H1 (cell line): ENCODE results near the gene KLC4. TPM values are rescaled to one million over a fixed set of nuclear protein-coding genes. Genes with fewer than 3 reads are reported as not detected.

Source experiments
- CTCF ChIA-PET: fragments of 300-600 bp; sonication (Branson Sonifier 250); formaldehyde crosslinking; loops from one replicate; lab custom pipeline; 2021; ENCODE audit not compliant: partially characterized antibody; lab: Charles Lee
- POLR2A ChIA-PET: fragments of 300-600 bp; sonication (Branson Sonifier 250); formaldehyde crosslinking; loops from one replicate; lab custom pipeline; 2021; ENCODE audit warnings: inconsistent platforms; ENCODE audit not compliant: partially characterized antibody; lab: Charles Lee
- DNase-seq, 2 experiments: peaks; one replicate each; pipeline versions ENCODE4 v3.0.0 to v3.0.0-alpha.2; 2010 to 2022; ENCODE audit warnings: low spot score in 2 of 2, low read depth in 1 of 2, mixed read lengths in 1 of 2
- FAIRE-seq: peaks from 2 replicates; lab custom pipeline; 2011; peaks lifted over from hg19 to GRCh38; lab: Jason Lieb, UNC
- H2AFZ ChIP-seq: 2 replicates; pipeline ENCODE4 v1.8.1; 2012; ENCODE audit warnings: low read length, inconsistent platforms
- H2AK5ac ChIP-seq: 2 replicates; pipeline ENCODE4 v1.6.1; 2013; ENCODE audit warnings: low read depth, low read length
- H2BK120ac ChIP-seq: replicated peaks from 2 replicates; pipeline ENCODE3; 2013; ENCODE audit warnings: low read depth, low read length, inconsistent platforms
- H2BK12ac ChIP-seq: 2 replicates; pipeline ENCODE4 v1.6.1; 2013; ENCODE audit warnings: low read depth, low read length
- H2BK15ac ChIP-seq: 2 replicates; pipeline ENCODE4 v1.6.1; 2013; ENCODE audit warnings: low read length
- H2BK20ac ChIP-seq: 2 replicates; pipeline ENCODE4 v1.6.1; 2013; ENCODE audit warnings: low read length
- H2BK5ac ChIP-seq: 2 replicates; pipeline ENCODE4 v1.6.1; 2013; ENCODE audit warnings: low read depth, low read length
- H3K14ac ChIP-seq: 2 replicates; pipeline ENCODE4 v1.6.1; 2013; ENCODE audit warnings: inconsistent platforms; ENCODE audit not compliant: insufficient read length
- H3K18ac ChIP-seq: 2 replicates; pipeline ENCODE4 v1.6.1; 2013; ENCODE audit warnings: low read length; ENCODE audit errors: extremely low read depth
- H3K23ac ChIP-seq: 2 replicates; pipeline ENCODE4 v1.6.1; 2013; ENCODE audit warnings: inconsistent platforms; ENCODE audit not compliant: insufficient read length
- H3K23me2 ChIP-seq: 2 replicates; pipeline ENCODE4 v1.6.1; 2013; ENCODE audit warnings: low read depth, low read length
- H3K27ac ChIP-seq: 2 replicates; pipeline ENCODE4 v1.6.1; 2011; ENCODE audit warnings: low read depth, low read length, inconsistent platforms
- H3K27me3 ChIP-seq, 4 experiments: replicated peaks in 1 of 4; 1 replicate in 1 of 4; 2 replicates in 3 of 4; pipeline versions ENCODE4 v1.6.1 to v1.8.1; 2011 to 2013; ENCODE audit warnings: low read length in 3 of 4, mild to moderate bottlenecking in 3 of 4, inconsistent platforms in 2 of 4, mixed read lengths in 2 of 4, moderate library complexity in 1 of 4; ENCODE audit not compliant: control insufficient read depth in 3 of 4, insufficient read depth in 3 of 4; ENCODE audit errors: extremely low read depth in 1 of 4
- H3K36me3 ChIP-seq, 4 experiments: 2 replicates each; pipeline versions ENCODE4 v1.6.1 to v1.8.1; 2011 to 2013; ENCODE audit warnings: mild to moderate bottlenecking in 4 of 4, low read length in 3 of 4, moderate library complexity in 2 of 4, control low read depth in 1 of 4, inconsistent platforms in 1 of 4; ENCODE audit not compliant: insufficient read depth in 4 of 4, control insufficient read depth in 2 of 4
- H3K4ac ChIP-seq: replicated peaks from 2 replicates; pipeline ENCODE3; 2013; ENCODE audit warnings: low read length, low read depth, mixed read lengths, inconsistent platforms; ENCODE audit not compliant: insufficient read length
- H3K4me1 ChIP-seq, 4 experiments: replicated peaks in 1 of 4; 1 replicate in 1 of 4; 2 replicates in 3 of 4; pipeline versions ENCODE4 v1.6.1 to v1.8.1; 2011 to 2013; ENCODE audit warnings: low read length in 3 of 4, inconsistent platforms in 2 of 4, mixed read lengths in 1 of 4; ENCODE audit not compliant: insufficient read depth in 4 of 4, control insufficient read depth in 3 of 4
- H3K4me2 ChIP-seq, 2 experiments: 2 replicates each; pipeline versions ENCODE4 v1.6.1 to v1.8.1; 2011 to 2013; ENCODE audit warnings: low read depth in 2 of 2, low read length in 2 of 2, control low read depth in 1 of 2, inconsistent platforms in 1 of 2, mild to moderate bottlenecking in 1 of 2; ENCODE audit not compliant: insufficient read depth in 1 of 2
- H3K4me3 ChIP-seq, 4 experiments: fragments of 200-600, 300-600 bp in 1 of 4; sonication (generic), shearing (Covaris generic), sonication (Bioruptor Twin) in 1 of 4; 2 replicates each; pipeline versions ENCODE4 v1.5.1 to v1.8.1; 2011 to 2016; ENCODE audit warnings: low read length in 4 of 4, low read depth in 3 of 4, control low read depth in 2 of 4, inconsistent platforms in 2 of 4, mild to moderate bottlenecking in 2 of 4, mixed read lengths in 1 of 4, moderate library complexity in 1 of 4; ENCODE audit not compliant: insufficient read depth in 2 of 4; ENCODE audit errors: extremely low read depth in 1 of 4
- H3K56ac ChIP-seq: replicated peaks from 2 replicates; pipeline ENCODE3; 2013; ENCODE audit warnings: low read depth, mild to moderate bottlenecking, mixed read lengths, low read length, inconsistent platforms; ENCODE audit not compliant: insufficient read length
- H3K79me1 ChIP-seq: 2 replicates; pipeline ENCODE4 v1.6.1; 2013; ENCODE audit warnings: low read depth, low read length, control low read depth
- H3K79me2 ChIP-seq, 2 experiments: 2 replicates each; pipeline versions ENCODE4 v1.6.1 to v1.8.1; 2012 to 2013; ENCODE audit warnings: low read length in 2 of 2, mild to moderate bottlenecking in 2 of 2, inconsistent platforms in 1 of 2; ENCODE audit not compliant: insufficient read depth in 2 of 2, control insufficient read depth in 1 of 2
- H3K9ac ChIP-seq, 4 experiments: replicated peaks in 1 of 4; 1 replicate in 1 of 4; 2 replicates in 3 of 4; pipeline versions ENCODE4 v1.6.1 to v1.8.1; 2011 to 2013; ENCODE audit warnings: low read depth in 3 of 4, low read length in 3 of 4, control low read depth in 2 of 4, mild to moderate bottlenecking in 2 of 4, moderate library complexity in 2 of 4, inconsistent platforms in 1 of 4; ENCODE audit errors: extremely low read depth in 1 of 4
- H3K9me3 ChIP-seq, 2 experiments: 2 replicates each; pipeline versions ENCODE4 v1.6.1 to v1.8.1; 2012 to 2013; ENCODE audit warnings: mild to moderate bottlenecking in 2 of 2, moderate library complexity in 2 of 2, control low read depth in 1 of 2, inconsistent platforms in 1 of 2, low read depth in 1 of 2, low read length in 1 of 2, mixed read lengths in 1 of 2; ENCODE audit not compliant: insufficient read depth in 2 of 2
- H4K20me1 ChIP-seq, 2 experiments: replicated peaks in 1 of 2; 2 replicates each; pipeline versions ENCODE3 to v1.8.1; 2011 to 2013; ENCODE audit warnings: inconsistent platforms in 2 of 2, low read length in 2 of 2, mild to moderate bottlenecking in 1 of 2; ENCODE audit not compliant: insufficient read depth in 2 of 2, control insufficient read depth in 1 of 2
- H4K5ac ChIP-seq: 2 replicates; pipeline ENCODE4 v1.6.1; 2013; ENCODE audit warnings: low read length, low read depth, mixed read lengths, inconsistent platforms; ENCODE audit not compliant: insufficient read length
- H4K8ac ChIP-seq: 2 replicates; pipeline ENCODE4 v1.8.0; 2013; ENCODE audit warnings: mild to moderate bottlenecking, moderate library complexity, low read length, inconsistent platforms; ENCODE audit not compliant: insufficient read depth; ENCODE audit errors: extremely low read depth
- H4K91ac ChIP-seq: replicated peaks from 2 replicates; pipeline ENCODE3; 2013; ENCODE audit warnings: low read length, mixed read lengths, inconsistent platforms; ENCODE audit not compliant: insufficient read length
- BCL11A ChIP-seq, 2 experiments: IDR thresholded peaks; one replicate each; pipeline ENCODE4 v1.6.1; 2011; ENCODE audit warnings: low read depth in 2 of 2, low read length in 2 of 2, mild to moderate bottlenecking in 2 of 2
- NRF1 ChIP-seq: IDR thresholded peaks from 2 replicates; pipeline ENCODE4 v1.6.1; 2011; ENCODE audit warnings: mild to moderate bottlenecking, low read depth, low read length, improper control_type of control experiment
- POLR2A ChIP-seq, 2 experiments: IDR thresholded peaks; 1 replicate in 1 of 2; 2 replicates in 1 of 2; pipeline ENCODE4 v1.6.1; 2011; ENCODE audit warnings: low read depth in 2 of 2, low read length in 2 of 2, mild to moderate bottlenecking in 2 of 2; ENCODE audit errors: control extremely low read depth in 1 of 2
- POLR2AphosphoS5 ChIP-seq: IDR thresholded peaks from 2 replicates; pipeline ENCODE4 v1.6.1; 2011; ENCODE audit warnings: low read depth, low read length
- RBBP5 ChIP-seq: IDR thresholded peaks from 2 replicates; pipeline ENCODE4 v1.7.1; 2012; ENCODE audit warnings: low read depth, mild to moderate bottlenecking, inconsistent platforms, low read length, moderate library complexity, borderline replicate concordance
- TBP ChIP-seq: IDR thresholded peaks from 2 replicates; pipeline ENCODE4 v1.6.1; 2011; ENCODE audit warnings: low read depth, low read length, improper control_type of control experiment
- TEAD4 ChIP-seq: IDR thresholded peaks from 2 replicates; pipeline ENCODE4 v1.6.1; 2012; ENCODE audit warnings: low read depth, low read length, inconsistent platforms, mixed read lengths
- USF2 ChIP-seq: IDR thresholded peaks from 2 replicates; pipeline ENCODE4 v1.6.1; 2011; ENCODE audit warnings: low read length, improper control_type of control experiment
- WGBS, 2 experiments: shearing (Covaris generic) in 1 of 2; methylation state at CpG; one replicate each; pipeline versions ENCODE4 v1.1.6 to v1.1.7; 2013 to 2015; ENCODE audit warnings: low lambda C conversion rate in 2 of 2, mixed read lengths in 2 of 2, inconsistent platforms in 1 of 2, low coverage in 1 of 2, missing lambda C conversion rate in 1 of 2; ENCODE audit not compliant: insufficient replicate concordance in 2 of 2, insufficient coverage in 1 of 2, insufficient read length in 1 of 2; ENCODE audit errors: extremely low coverage in 1 of 2, missing lambda C conversion rate in 1 of 2; 5-methylcytosine and 5-hydroxymethylcytosine counted together
- polyA plus RNA-seq, 7 experiments: library from polyadenylated mRNA; depleted of rRNA in 3 of 7; stranded (reverse) in 5 of 7; unstranded in 2 of 7; fragments of >200 nt in 5 of 7; fragments of 200-250 nt in 2 of 7; gene quantifications; 1 replicate in 5 of 7; 2 replicates in 1 of 7; 4 replicates in 1 of 7; pipeline versions ENCODE4 v1.2.1 to v1.2.3, GENCODE V29; 2011 to 2013; ENCODE audit warnings: missing spikeins in 2 of 7, mixed read lengths in 2 of 7
- total RNA-seq: library from RNA; stranded (reverse); fragmentation: NEBNext Ultra II Directional; extraction: Animal tissue kit (Norgen Biotek cat#: 25700); gene quantifications from 2 replicates; pipeline ENCODE4 v1.2.1, GENCODE V29; 2021

Gene KLC4
- total and polyA plus RNA-seq, 2 of the 8 experiments (the other 6 are each of a cell fraction or from before 2014, with no cell fraction given), result 15.7 to 28.5 TPM

DNA sequence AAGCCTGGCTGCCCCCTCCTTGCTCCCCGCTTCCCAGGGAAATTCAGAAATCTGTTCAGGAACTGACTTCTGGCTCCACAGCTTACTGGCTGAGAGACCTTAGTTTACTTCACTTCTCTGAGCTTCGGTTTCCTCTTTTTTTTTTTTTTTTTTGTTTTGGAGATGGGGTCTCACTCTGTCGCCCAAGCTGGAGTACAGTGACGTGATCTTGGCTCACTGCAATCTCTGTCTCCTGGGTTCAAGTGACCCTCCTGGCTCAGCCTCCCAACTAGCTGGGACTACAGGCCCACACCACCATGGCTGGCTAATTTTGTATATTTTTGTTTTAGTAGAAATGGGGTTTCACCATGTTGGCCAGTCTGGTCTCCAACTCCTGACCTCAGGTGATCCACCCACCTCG is 31.6 kb downstream of the KLC4 start:
- H2BK15ac ChIP-seq, result 0 out of 2 replicates have a peak overlapping the region, but pooled peaks have one; percentile 21
- WGBS, 2 experiments, result 61% methylated on average over 4 of the region's 5 CpGs; no CpG with 5 or more reads in 1 of the 2 experiments
- no peak overlapping the region for H4K91ac ChIP-seq
- H4K20me1 ChIP-seq, result peaks cover 0 to 2% of the 10 kb centered on the region in 2 experiments
- H3K56ac ChIP-seq, result no peak overlapping the region
- peak overlapping the region; percentile 43 for H2BK20ac ChIP-seq
- POLR2A ChIA-PET, result interaction anchor here (0.7 to 2.8 kb wide), 7 partner anchors 12 to 259 kb away, joined by 3 to 28 read pairs (median 4); partner anchors contain the start of gene PTK7
- H3K36me3 ChIP-seq, result no peaks in the 10 kb centered on the region
- peaks cover 14% of the 10 kb centered on the region for H3K79me1 ChIP-seq
- H2BK12ac ChIP-seq, result peak overlapping the region; percentile 53
- H3K27me3 ChIP-seq, result no peaks in the 10 kb centered on the region
- no peak overlapping the region for H3K18ac ChIP-seq
- H3K4ac ChIP-seq, result no peak overlapping the region
- no peaks in the 10 kb centered on the region for H3K9me3 ChIP-seq
- peak overlapping the region; percentile 33; the same call in 1 of the 2 replicates for H2AK5ac ChIP-seq
- H3K9ac ChIP-seq, result peak overlapping the region in 2 of 4 experiments; percentile 36 to 38; a peak in 4 of 7 replicates
- peaks cover 19 to 35% (median 26%) of the 10 kb centered on the region in 4 experiments for H3K4me1 ChIP-seq
- H2BK120ac ChIP-seq, result no peak overlapping the region
- FAIRE-seq (no peak), DNase-seq (no peak)
- peaks cover 15 to 79% of the 10 kb centered on the region in 2 experiments for H3K79me2 ChIP-seq
- CTCF ChIA-PET, result interaction anchor here (0.8 to 4.4 kb wide), 5 partner anchors 9 to 237 kb away, joined by 3 to 19 read pairs (median 9); partner anchors contain the start of gene PTK7
- no peak overlapping the region for H3K23ac ChIP-seq
- peak overlapping the region; percentile 84; the same call in 1 of the 2 replicates for H2BK5ac ChIP-seq
- H3K4me2 ChIP-seq, result peak overlapping the region; percentile 68 to 91
- peak overlapping the region; percentile 0 for H4K5ac ChIP-seq
- peak overlapping the region; percentile 81 for H3K27ac ChIP-seq
- H3K4me3 ChIP-seq, result peak overlapping the region in 2 of 4 experiments; percentile 26 to 46; a peak in 4 of 8 replicates
- no peak overlapping the region for H3K14ac ChIP-seq
- H4K8ac ChIP-seq, result no peak overlapping the region
- H2AFZ ChIP-seq, result no peak overlapping the region
- H3K23me2 ChIP-seq, result 0 out of 2 replicates have a peak, but pooled peaks cover 2% of the 10 kb centered on the region
- TF ChIP-seq NRF1, result no peak
- TF ChIP-seq TBP, result no peak
- TF ChIP-seq RBBP5, result no peak
- no peak for TF ChIP-seq USF2
- no peak for TF ChIP-seq POLR2A (IDR thresholded peaks at IDR 0.05; ENCODE audit: control extremely low read depth in 1 of 2, low read depth in 2 of 2, low read length in 2 of 2)
- no peak for TF ChIP-seq TEAD4
- TF ChIP-seq POLR2AphosphoS5, result no peak
- TF ChIP-seq BCL11A (IDR thresholded peaks at IDR 0.05; ENCODE audit: low read depth in 2 of 2, low read length in 2 of 2), result no peak
